Neural progenitor cell (in vitro differentiated cells): ENCODE results near the gene PAX6. TPM values are rescaled to one million over a fixed set of nuclear protein-coding genes. Genes with fewer than 3 reads are reported as not detected.

Experiments used
- DNase-seq: peaks from one replicate; pipeline ENCODE4 v3.0.0-alpha.2; 2016; ENCODE audit warnings: low spot score
- H2AFZ ChIP-seq: fragments of 200-600 bp; sonication (generic); replicated peaks from 2 replicates; pipeline ENCODE4 v1.6.1; 2016; ENCODE audit warnings: antibody characterized with exemption
- H3F3A ChIP-seq: fragments of 200-600 bp; sonication (generic); 2 replicates; pipeline ENCODE4 v1.6.1; 2016; ENCODE audit warnings: antibody characterized with exemption, low read depth
- H3K27ac ChIP-seq: fragments of 200-600 bp; sonication (generic); 2 replicates; pipeline ENCODE4 v1.5.1; 2016; ENCODE audit warnings: mild to moderate bottlenecking
- H3K27me3 ChIP-seq: fragments of 200-600 bp; sonication (generic); 2 replicates; pipeline ENCODE4 v1.6.1; 2016; ENCODE audit warnings: mild to moderate bottlenecking, moderate library complexity
- H3K36me3 ChIP-seq: fragments of 200-600 bp; sonication (generic); 2 replicates; pipeline ENCODE4 v1.5.1; 2016
- H3K4me1 ChIP-seq: fragments of 200-600 bp; sonication (generic); 2 replicates; pipeline ENCODE4 v1.6.1; 2016; ENCODE audit warnings: mixed run types
- H3K4me2 ChIP-seq: fragments of 200-600 bp; sonication (generic); 2 replicates; pipeline ENCODE4 v1.6.1; 2016
- H3K4me3 ChIP-seq: fragments of 200-600 bp; sonication (generic); 2 replicates; pipeline ENCODE4 v1.5.1; 2016
- H3K79me2 ChIP-seq: fragments of 200-600 bp; sonication (generic); 2 replicates; pipeline ENCODE4 v1.6.1; 2016; ENCODE audit warnings: low read depth
- H3K9ac ChIP-seq: fragments of 200-600 bp; sonication (generic); 2 replicates; pipeline ENCODE4 v1.6.1; 2016
- H3K9me3 ChIP-seq: fragments of 200-600 bp; sonication (generic); 2 replicates; pipeline ENCODE4 v1.5.1; 2016; ENCODE audit warnings: low read depth
- H4K20me1 ChIP-seq: fragments of 200-600 bp; sonication (generic); 2 replicates; pipeline ENCODE4 v1.6.1; 2016; ENCODE audit warnings: low read depth
- H3K27ac Mint-ChIP-seq: 3 replicates; pipeline ENCODE4 v1.8.0; 2021; ENCODE audit warnings: mixed read lengths
- H3K27me3 Mint-ChIP-seq: 2 replicates; pipeline ENCODE4 v1.8.0; 2022; ENCODE audit warnings: low read depth, mild to moderate bottlenecking, inconsistent platforms, moderate library complexity, mixed read lengths; ENCODE audit not compliant: insufficient read depth
- H3K36me3 Mint-ChIP-seq: 3 replicates; pipeline ENCODE4 v1.8.0; 2021; ENCODE audit warnings: mixed read lengths
- H3K4me1 Mint-ChIP-seq: 3 replicates; pipeline ENCODE4 v1.8.0; 2021; ENCODE audit warnings: mixed read lengths
- H3K4me3 Mint-ChIP-seq: 3 replicates; pipeline ENCODE4 v1.8.0; 2021; ENCODE audit warnings: mild to moderate bottlenecking, moderate library complexity, mixed read lengths
- H3K9me3 Mint-ChIP-seq: 3 replicates; pipeline ENCODE4 v1.8.0; 2020; ENCODE audit warnings: mixed read lengths
- EZH2 ChIP-seq: fragments of 200-600 bp; sonication (generic); IDR thresholded peaks from 2 replicates; pipeline ENCODE4 v1.6.1; 2017; ENCODE audit warnings: antibody characterized with exemption, mild to moderate bottlenecking, moderate library complexity
- EZH2phosphoT487 ChIP-seq: fragments of 200-600 bp; sonication (generic); IDR thresholded peaks from 2 replicates; pipeline ENCODE4 v1.6.1; 2017; ENCODE audit warnings: antibody characterized with exemption
- total RNA-seq: library from RNA; depleted of rRNA; stranded (reverse); fragments of >200 nt; gene quantifications from 2 replicates; pipeline ENCODE4 v1.2.3, GENCODE V29; 2015; ENCODE audit warnings: low replicate concordance
- TF ChIP-seq, protein P1 (sequence below): fragments of 200-600 bp; sonication (generic); IDR thresholded peaks from 2 replicates; pipeline ENCODE4 v1.5.1; 2017; ENCODE audit warnings: antibody characterized with exemption, mild to moderate bottlenecking

The PAX6 gene
- total RNA-seq, 1 donor from 2014 or later: 215 TPM

GRCh38 chr11:31783252-31783651, 27.9 kb downstream of the PAX6 start:
- H3K9me3 Mint-ChIP-seq: no peaks in the 10 kb centered on the region
- Histone ChIP-seq H3K4me2 (no peak overlapping the region), H3K36me3 (no peaks in the 10 kb centered on the region), H3K27me3 (no peaks in the 10 kb centered on the region), H3K9ac (no peak overlapping the region), H3K79me2 (no peaks in the 10 kb centered on the region), H2AFZ (no peak overlapping the region), H4K20me1 (no peaks in the 10 kb centered on the region), H3K4me1 (peaks cover 54% of the 10 kb centered on the region), H3K27ac (no peak overlapping the region), H3K4me3 (no peak overlapping the region), H3K9me3 (no peaks in the 10 kb centered on the region), H3F3A (peaks cover 66% of the 10 kb centered on the region)
- H3K4me1 Mint-ChIP-seq: peaks cover 64% of the 10 kb centered on the region
- TF ChIP-seq EZH2 (no peak), EZH2phosphoT487 (no peak)
- TF ChIP-seq, protein P1, sequence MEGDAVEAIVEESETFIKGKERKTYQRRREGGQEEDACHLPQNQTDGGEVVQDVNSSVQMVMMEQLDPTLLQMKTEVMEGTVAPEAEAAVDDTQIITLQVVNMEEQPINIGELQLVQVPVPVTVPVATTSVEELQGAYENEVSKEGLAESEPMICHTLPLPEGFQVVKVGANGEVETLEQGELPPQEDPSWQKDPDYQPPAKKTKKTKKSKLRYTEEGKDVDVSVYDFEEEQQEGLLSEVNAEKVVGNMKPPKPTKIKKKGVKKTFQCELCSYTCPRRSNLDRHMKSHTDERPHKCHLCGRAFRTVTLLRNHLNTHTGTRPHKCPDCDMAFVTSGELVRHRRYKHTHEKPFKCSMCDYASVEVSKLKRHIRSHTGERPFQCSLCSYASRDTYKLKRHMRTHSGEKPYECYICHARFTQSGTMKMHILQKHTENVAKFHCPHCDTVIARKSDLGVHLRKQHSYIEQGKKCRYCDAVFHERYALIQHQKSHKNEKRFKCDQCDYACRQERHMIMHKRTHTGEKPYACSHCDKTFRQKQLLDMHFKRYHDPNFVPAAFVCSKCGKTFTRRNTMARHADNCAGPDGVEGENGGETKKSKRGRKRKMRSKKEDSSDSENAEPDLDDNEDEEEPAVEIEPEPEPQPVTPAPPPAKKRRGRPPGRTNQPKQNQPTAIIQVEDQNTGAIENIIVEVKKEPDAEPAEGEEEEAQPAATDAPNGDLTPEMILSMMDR: no peak
- DNase-seq: peak; percentile 48
- H3K4me3 Mint-ChIP-seq: no peak overlapping the region
- no peak overlapping the region for H3K27ac Mint-ChIP-seq
- H3K36me3 Mint-ChIP-seq: peaks cover 10% of the 10 kb centered on the region
- no peaks in the 10 kb centered on the region for H3K27me3 Mint-ChIP-seq

DNA sequence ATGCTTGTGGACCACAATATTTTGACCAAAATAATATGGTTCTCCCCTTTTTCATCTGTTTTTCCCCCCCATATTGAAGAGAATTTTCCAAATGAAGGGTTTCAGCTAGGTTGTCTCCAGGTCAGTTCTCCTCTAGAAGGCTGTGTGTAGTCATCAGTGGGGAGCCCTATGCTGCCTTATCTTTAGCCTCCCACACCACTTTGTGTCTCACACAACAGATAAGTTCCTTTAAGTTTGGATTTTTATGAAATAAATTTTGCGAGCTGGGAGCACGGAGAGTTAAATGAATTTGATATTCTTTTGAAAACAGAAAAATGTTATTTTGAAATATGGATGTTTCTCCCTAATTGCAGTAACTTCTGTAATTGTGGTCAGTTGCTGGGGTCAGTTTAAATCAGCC, 28.9 kb downstream of the PAX6 start:
- peak overlapping the region; percentile 50 for H3K27ac ChIP-seq
- H3K36me3 ChIP-seq: no peaks in the 10 kb centered on the region
- H3K4me2 ChIP-seq: no peak overlapping the region
- peaks cover 56% of the 10 kb centered on the region for H3F3A ChIP-seq
- no peaks in the 10 kb centered on the region for H4K20me1 ChIP-seq
- no peak overlapping the region for H3K27ac Mint-ChIP-seq
- no peak overlapping the region for H2AFZ ChIP-seq
- H3K4me1 ChIP-seq: peaks cover 46% of the 10 kb centered on the region
- H3K4me1 Mint-ChIP-seq: peaks cover 55% of the 10 kb centered on the region
- no peak overlapping the region for H3K9ac ChIP-seq
- H3K4me3 Mint-ChIP-seq: no peak overlapping the region
- no peaks in the 10 kb centered on the region for H3K27me3 ChIP-seq
- H3K27me3 Mint-ChIP-seq: no peaks in the 10 kb centered on the region
- no peaks in the 10 kb centered on the region for H3K79me2 ChIP-seq
- H3K4me3 ChIP-seq: no peak overlapping the region
- no peak for DNase-seq
- TF ChIP-seq, protein P1: no peak
- TF ChIP-seq EZH2phosphoT487 (no peak), EZH2 (no peak)
- peaks cover 13% of the 10 kb centered on the region for H3K36me3 Mint-ChIP-seq
- H3K9me3 Mint-ChIP-seq: peaks cover 3% of the 10 kb centered on the region
- no peaks in the 10 kb centered on the region for H3K9me3 ChIP-seq

DNA sequence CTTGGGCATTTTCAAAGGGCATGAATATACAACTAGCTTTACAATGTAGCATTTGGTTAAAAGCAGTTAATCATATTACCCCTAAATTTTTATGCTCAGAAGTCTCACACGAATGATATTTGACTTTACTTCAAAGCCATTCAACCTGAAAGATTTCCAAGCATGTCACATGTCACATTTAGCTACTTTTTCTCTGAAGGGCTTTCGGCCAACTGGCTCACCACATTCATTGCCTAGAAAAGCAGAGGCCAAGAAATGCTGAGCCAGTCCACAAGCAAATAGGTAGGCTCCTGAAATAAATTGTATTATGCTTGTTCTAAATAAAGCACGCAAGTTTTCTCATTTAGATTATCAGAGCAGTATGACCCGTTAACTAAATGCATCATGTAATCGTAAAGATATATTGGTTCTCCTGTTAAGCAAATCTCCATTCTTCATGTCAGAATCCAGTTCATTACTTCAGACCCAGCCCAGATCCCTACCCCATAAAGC, 30.6 kb downstream of the PAX6 start:
- Mint-ChIP-seq H3K4me1 (peaks cover 42% of the 10 kb centered on the region), H3K27me3 (no peaks in the 10 kb centered on the region), H3K27ac (peak overlapping the region; percentile 20), H3K9me3 (peaks cover 3% of the 10 kb centered on the region), H3K36me3 (peaks cover 13% of the 10 kb centered on the region), H3K4me3 (no peak overlapping the region)
- Histone ChIP-seq H3K27ac (peak overlapping the region; percentile 9), H3K79me2 (no peaks in the 10 kb centered on the region), H3K9me3 (no peaks in the 10 kb centered on the region), H3K4me2 (no peak overlapping the region), H3K4me1 (peaks cover 45% of the 10 kb centered on the region), H3F3A (peaks cover 39% of the 10 kb centered on the region), H2AFZ (no peak overlapping the region), H3K36me3 (no peaks in the 10 kb centered on the region), H3K9ac (no peak overlapping the region), H3K27me3 (no peaks in the 10 kb centered on the region), H4K20me1 (no peaks in the 10 kb centered on the region), H3K4me3 (no peak overlapping the region)
- no peak for TF ChIP-seq EZH2phosphoT487
- TF ChIP-seq, protein P1: no peak
- TF ChIP-seq EZH2: no peak
- no peak for DNase-seq
